ENCODE data around the gene ZNHIT2.
A peak's percentile ranks its signal among the peaks of the same experiment; 100 is the strongest.

The ZNHIT2 gene

GRCh38 chr11:65134240-65134951 is 16.9 kb upstream of the ZNHIT2 start, which contains the start of gene SYVN1:
Gene SYVN1 (minus strand): TSS chr11:65134519. CDS start chr11:65133601, 918 bp downstream.
- peak; percentile 93 for DNase-seq (ENCODE audit: low spot score)
- in situ Hi-C loops (cut with MboI; ENCODE audit: low sequenced_read_pairs, unreplicated experiment), result no loop called here
- TF ChIP-seq CTCF (IDR thresholded peaks at IDR 0.05; ENCODE audit: borderline replicate concordance, control extremely low read depth, extremely low read depth, insufficient read depth, missing control alignments), result no peak

GRCh38 chr11:65133724-65134123 is 16.2 kb upstream of the ZNHIT2 start:
- DNase-seq (ENCODE audit: low spot score), result no peak
- TF ChIP-seq CTCF (IDR thresholded peaks at IDR 0.05; ENCODE audit: borderline replicate concordance, control extremely low read depth, extremely low read depth, insufficient read depth, missing control alignments), result no peak
- in situ Hi-C loops (cut with MboI; ENCODE audit: low sequenced_read_pairs, unreplicated experiment), result no loop called here

- in situ Hi-C loops (cut with MboI; ENCODE audit: low sequenced_read_pairs, unreplicated experiment), result no loop called here
- peak; percentile 74 for DNase-seq (ENCODE audit: low spot score)
- TF ChIP-seq CTCF (IDR thresholded peaks at IDR 0.05; ENCODE audit: borderline replicate concordance, control extremely low read depth, extremely low read depth, insufficient read depth, missing control alignments), result no peak
Measured at GRCh38 chr11:65132988-65133700, 15.6 kb upstream of the ZNHIT2 start.

- TF ChIP-seq CTCF (IDR thresholded peaks at IDR 0.05; ENCODE audit: borderline replicate concordance, control extremely low read depth, extremely low read depth, insufficient read depth, missing control alignments), result no peak
- peak; percentile 69 for DNase-seq (ENCODE audit: low spot score)
- in situ Hi-C loops (cut with MboI; ENCODE audit: low sequenced_read_pairs, unreplicated experiment), result no loop called here
Measured at GRCh38 chr11:65132238-65132987, 14.9 kb upstream of the ZNHIT2 start.

- no peak for TF ChIP-seq CTCF (IDR thresholded peaks at IDR 0.05; ENCODE audit: borderline replicate concordance, control extremely low read depth, extremely low read depth, insufficient read depth, missing control alignments)
- DNase-seq (ENCODE audit: low spot score), result no peak
- in situ Hi-C loops (cut with MboI; ENCODE audit: low sequenced_read_pairs, unreplicated experiment), result no loop called here
Measured at GRCh38 chr11:65131895-65132237, 14.4 kb upstream of the ZNHIT2 start.

GRCh38 chr11:65131417-65131776 is 13.9 kb upstream of the ZNHIT2 start:
- no peak for DNase-seq (ENCODE audit: low spot score)
- no peak for TF ChIP-seq CTCF (IDR thresholded peaks at IDR 0.05; ENCODE audit: borderline replicate concordance, control extremely low read depth, extremely low read depth, insufficient read depth, missing control alignments)
- in situ Hi-C loops (cut with MboI; ENCODE audit: low sequenced_read_pairs, unreplicated experiment), result no loop called here
